GM19324 (cell line): ENCODE results near the gene MAPK6.
"Not testable (repeated sequence)": the region's sequence is repeated elsewhere in the genome, so short reads cannot be mapped to it uniquely, and the experiment has no call there.

ENCODE experiments used
- ATAC-seq: cut with Tn5 transposase; IDR thresholded peaks from one replicate; pipeline ENCODE4 v1.9.1; 2021; ENCODE audit warnings: mild to moderate bottlenecking, moderate library complexity; ENCODE audit not compliant: unreplicated experiment, low FRiP score

The MAPK6 gene

GRCh38 chr15:52039925-52040781 is 21.1 kb downstream of the MAPK6 start:
- ATAC-seq, result no peak

GRCh38 chr15:52042051-52042851 is 23.2 kb downstream of the MAPK6 start:
- no peak for ATAC-seq

DNA sequence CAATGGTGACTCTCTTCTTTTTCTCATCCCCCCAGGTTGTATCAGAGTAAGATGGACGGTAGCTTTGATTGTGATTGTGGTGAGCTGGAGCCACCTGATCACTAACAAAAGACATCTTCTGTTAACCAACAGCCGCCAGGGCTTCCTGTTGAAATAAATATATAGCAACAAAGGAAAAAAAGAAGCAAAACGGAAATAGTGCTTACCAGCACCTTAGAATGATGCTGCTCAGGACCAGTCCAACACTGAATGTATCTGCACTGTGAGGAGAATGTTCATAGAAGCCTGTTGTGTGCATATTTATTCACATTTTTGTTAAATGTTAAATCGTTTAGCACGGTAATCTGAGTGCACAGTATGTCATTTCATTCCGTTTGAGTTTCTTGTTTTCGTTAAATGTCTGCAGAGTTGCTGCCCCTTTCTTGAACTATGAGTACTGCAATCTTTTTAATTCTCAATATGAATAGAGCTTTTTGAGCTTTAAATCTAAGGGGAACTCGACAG is 26.8 kb downstream of the MAPK6 start:
- ATAC-seq, result not testable (repeated sequence)

DNA sequence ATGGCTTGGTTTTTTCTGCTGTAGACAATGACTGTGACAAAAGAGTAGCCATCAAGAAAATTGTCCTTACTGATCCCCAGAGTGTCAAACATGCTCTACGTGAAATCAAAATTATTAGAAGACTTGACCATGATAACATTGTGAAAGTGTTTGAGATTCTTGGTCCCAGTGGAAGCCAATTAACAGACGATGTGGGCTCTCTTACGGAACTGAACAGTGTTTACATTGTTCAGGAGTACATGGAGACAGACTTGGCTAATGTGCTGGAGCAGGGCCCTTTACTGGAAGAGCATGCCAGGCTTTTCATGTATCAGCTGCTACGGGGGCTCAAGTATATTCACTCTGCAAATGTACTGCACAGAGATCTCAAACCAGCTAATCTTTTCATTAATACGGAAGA is 27.5 kb downstream of the MAPK6 start:
- ATAC-seq, result not testable (repeated sequence)

DNA sequence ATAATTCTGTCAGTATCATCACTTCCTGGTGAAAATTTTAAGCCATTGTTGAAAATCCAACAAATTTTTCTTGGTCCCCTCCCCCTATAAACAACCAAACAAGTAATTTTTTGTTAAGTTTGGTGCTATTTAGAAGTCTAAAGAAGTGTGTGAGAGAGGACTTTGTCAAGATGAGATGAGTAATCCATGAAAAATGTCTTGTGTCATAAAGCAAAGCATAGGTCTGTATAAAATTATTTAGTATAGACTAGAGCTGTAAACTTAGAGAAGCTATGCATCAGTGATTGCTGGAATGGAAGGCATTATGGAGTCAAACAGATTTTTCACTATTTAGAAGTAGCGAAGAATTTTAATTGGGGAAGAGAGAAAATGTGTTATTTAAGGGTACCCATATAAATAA is 31.4 kb downstream of the MAPK6 start:
- no peak for ATAC-seq

GRCh38 chr15:52052066-52052935 is 33.3 kb downstream of the MAPK6 start:
- ATAC-seq, result no peak

DNA sequence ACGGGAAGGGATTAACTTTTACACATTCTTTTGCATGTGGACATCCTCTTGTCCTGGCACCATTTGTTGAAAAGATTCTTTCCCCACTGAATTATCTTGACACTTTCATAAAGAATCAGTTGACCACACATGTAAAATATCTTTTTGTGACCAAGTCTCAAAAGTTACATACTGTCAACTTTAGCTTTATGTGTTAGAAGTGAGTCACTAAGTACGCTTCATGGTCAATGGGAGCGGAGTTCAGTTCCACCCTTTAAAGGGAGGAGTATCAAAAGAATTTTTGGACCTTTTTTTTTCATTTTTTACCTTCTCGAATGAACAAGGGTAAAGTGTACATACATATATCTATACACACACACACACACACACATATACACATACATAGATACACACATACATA is 35.4 kb downstream of the MAPK6 start:
- no peak for ATAC-seq

- ATAC-seq, result not testable (repeated sequence)
Observed at GRCh38 chr15:52054858-52055257, 35.8 kb downstream of the MAPK6 start.

- no peak for ATAC-seq
Observed at GRCh38 chr15:52056001-52056400, 37.0 kb downstream of the MAPK6 start.

- ATAC-seq, result no peak
Observed at GRCh38 chr15:52056496-52056895, 37.5 kb downstream of the MAPK6 start.

DNA sequence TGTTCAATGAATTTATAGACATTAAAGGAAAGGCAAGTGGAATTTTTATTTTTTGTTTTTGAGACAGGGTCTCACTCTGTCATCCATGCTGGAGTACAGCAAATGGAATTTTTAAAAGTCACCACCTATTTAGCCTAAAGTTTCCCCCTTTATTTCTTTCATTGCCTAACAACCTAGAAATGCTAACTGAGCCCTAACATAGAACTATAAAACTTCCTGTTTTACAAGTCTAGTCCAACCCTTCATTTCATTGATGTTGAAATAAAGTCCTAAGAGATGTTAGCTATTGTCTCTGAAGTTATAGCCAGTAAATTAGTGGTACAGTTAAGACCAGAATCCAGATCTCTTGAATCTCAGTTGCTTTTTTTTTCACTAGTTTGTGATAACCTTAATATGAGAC is 39.0 kb downstream of the MAPK6 start:
- ATAC-seq, result no peak

GRCh38 chr15:52060501-52060900 is 41.5 kb downstream of the MAPK6 start:
- ATAC-seq, result no peak

- no peak for ATAC-seq
Observed at GRCh38 chr15:52066842-52067544, 48.0 kb downstream of the MAPK6 start.

DNA sequence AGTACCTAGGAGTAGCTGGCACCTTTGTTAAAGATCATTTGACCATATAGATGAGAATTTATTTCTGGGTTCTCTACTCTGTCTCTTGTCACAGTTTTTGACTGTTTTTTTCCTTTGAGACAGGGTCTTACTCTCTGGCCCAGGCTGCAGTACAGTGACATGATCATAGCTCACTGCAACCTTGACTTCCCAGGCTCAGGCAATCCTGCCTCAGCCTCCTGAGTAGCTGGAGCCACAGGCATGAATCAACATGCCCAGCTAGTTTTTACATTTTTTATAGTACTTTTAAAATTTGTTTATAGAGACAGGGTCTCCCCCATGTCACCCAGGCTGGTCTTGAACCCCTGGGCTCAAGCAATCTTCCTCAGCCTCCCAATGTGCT is 48.5 kb downstream of the MAPK6 start:
- no peak for ATAC-seq

GRCh38 chr15:52068004-52068615 is 49.1 kb downstream of the MAPK6 start:
- ATAC-seq, result no peak

DNA sequence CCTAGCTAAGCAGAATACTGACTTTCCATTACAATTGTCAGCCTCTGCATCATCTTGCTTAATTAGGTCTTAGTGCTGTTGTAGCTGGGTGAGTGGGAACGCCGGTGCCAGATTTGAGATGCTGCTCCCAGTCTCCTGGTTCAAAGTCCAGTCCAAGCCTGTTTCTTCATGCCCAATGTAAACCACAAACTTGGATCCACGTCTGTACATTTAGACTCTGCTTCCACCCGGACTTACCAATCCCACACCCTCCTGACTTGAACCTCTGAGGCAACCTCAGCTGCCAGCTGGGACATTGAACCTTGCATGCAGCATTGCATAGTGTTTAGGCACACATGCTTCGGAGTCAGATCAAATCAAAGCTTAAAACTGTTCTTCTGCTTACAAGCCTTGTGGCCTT is 50.5 kb downstream of the MAPK6 start:
- ATAC-seq, result no peak

- ATAC-seq, result no peak
Observed at GRCh38 chr15:52071570-52071969, 52.6 kb downstream of the MAPK6 start.

- ATAC-seq, result no peak
Observed at GRCh38 chr15:52076889-52077781, 58.1 kb downstream of the MAPK6 start.
